ENCODE measurements around the gene PTGES2.

Gene PTGES2

GRCh38 chr9:128150594-128151308 lies 23.2 kb upstream of the PTGES2 start:
- peaks cover 3% of the 10 kb centered on the region for H3K27me3 ChIP-seq (ENCODE audit: insufficient read depth, low read length)
- no peak overlapping the region for H3K4me3 ChIP-seq (ENCODE audit: low read length)
- no peak overlapping the region for H2AFZ ChIP-seq (ENCODE audit: low read depth, low read length)
- no peaks in the 10 kb centered on the region for H3K36me3 ChIP-seq (ENCODE audit: insufficient read depth, low read length)
- H3K4me1 ChIP-seq (ENCODE audit: insufficient read depth, low read length): no peaks in the 10 kb centered on the region
- no peaks in the 10 kb centered on the region for H3K9me3 ChIP-seq (ENCODE audit: low read length)

- no peaks in the 10 kb centered on the region for H3K4me1 ChIP-seq (ENCODE audit: insufficient read depth, low read length)
- no peaks in the 10 kb centered on the region for H3K9me3 ChIP-seq (ENCODE audit: low read length)
- H3K36me3 ChIP-seq (ENCODE audit: insufficient read depth, low read length): no peaks in the 10 kb centered on the region
- no peak overlapping the region for H3K4me3 ChIP-seq (ENCODE audit: low read length)
- no peak overlapping the region for H2AFZ ChIP-seq (ENCODE audit: low read depth, low read length)
- H3K27me3 ChIP-seq (ENCODE audit: insufficient read depth, low read length): peaks cover 3% of the 10 kb centered on the region
Measured at GRCh38 chr9:128149951-128150593, 22.5 kb upstream of the PTGES2 start.

GRCh38 chr9:128149001-128149701 lies 21.6 kb upstream of the PTGES2 start, which contains the start of gene LCN2:
Gene LCN2, plus strand, starts transcription at chr9:128149453. Its CDS starts 73 bp downstream, at chr9:128149526.
- Histone ChIP-seq H3K4me1 (ENCODE audit: insufficient read depth, low read length) (no peaks in the 10 kb centered on the region), H3K9me3 (ENCODE audit: low read length) (no peaks in the 10 kb centered on the region), H3K27me3 (ENCODE audit: insufficient read depth, low read length) (peaks cover 3% of the 10 kb centered on the region), H3K36me3 (ENCODE audit: insufficient read depth, low read length) (no peaks in the 10 kb centered on the region), H2AFZ (ENCODE audit: low read depth, low read length) (no peak within 1 kb of the TSS), H3K4me3 (ENCODE audit: low read length) (no peak within 1 kb of the TSS)

- Histone ChIP-seq H2AFZ (ENCODE audit: low read depth, low read length) (no peak overlapping the region), H3K27me3 (ENCODE audit: insufficient read depth, low read length) (peaks cover 3% of the 10 kb centered on the region), H3K36me3 (ENCODE audit: insufficient read depth, low read length) (no peaks in the 10 kb centered on the region), H3K4me3 (ENCODE audit: low read length) (no peak overlapping the region), H3K4me1 (ENCODE audit: insufficient read depth, low read length) (no peaks in the 10 kb centered on the region), H3K9me3 (ENCODE audit: low read length) (no peaks in the 10 kb centered on the region)
Measured at GRCh38 chr9:128148509-128149000, 21.0 kb upstream of the PTGES2 start.

GRCh38 chr9:128146591-128147120 lies 19.1 kb upstream of the PTGES2 start:
- Histone ChIP-seq H3K9me3 (ENCODE audit: low read length) (no peaks in the 10 kb centered on the region), H3K4me3 (ENCODE audit: low read length) (no peak overlapping the region), H3K4me1 (ENCODE audit: insufficient read depth, low read length) (no peaks in the 10 kb centered on the region), H3K27me3 (ENCODE audit: insufficient read depth, low read length) (peaks cover 3% of the 10 kb centered on the region), H3K36me3 (ENCODE audit: insufficient read depth, low read length) (no peaks in the 10 kb centered on the region), H2AFZ (ENCODE audit: low read depth, low read length) (no peak overlapping the region)

GRCh38 chr9:128145951-128146351 lies 18.4 kb upstream of the PTGES2 start:
- Histone ChIP-seq H3K4me3 (ENCODE audit: low read length) (no peak overlapping the region), H3K9me3 (ENCODE audit: low read length) (no peaks in the 10 kb centered on the region), H3K4me1 (ENCODE audit: insufficient read depth, low read length) (no peaks in the 10 kb centered on the region), H3K36me3 (ENCODE audit: insufficient read depth, low read length) (no peaks in the 10 kb centered on the region), H3K27me3 (ENCODE audit: insufficient read depth, low read length) (no peaks in the 10 kb centered on the region), H2AFZ (ENCODE audit: low read depth, low read length) (no peak overlapping the region)

- Histone ChIP-seq H3K9me3 (ENCODE audit: low read length) (no peaks in the 10 kb centered on the region), H3K36me3 (ENCODE audit: insufficient read depth, low read length) (no peaks in the 10 kb centered on the region), H3K4me1 (ENCODE audit: insufficient read depth, low read length) (peaks cover 3% of the 10 kb centered on the region), H2AFZ (ENCODE audit: low read depth, low read length) (no peak overlapping the region), H3K4me3 (ENCODE audit: low read length) (no peak overlapping the region), H3K27me3 (ENCODE audit: insufficient read depth, low read length) (no peaks in the 10 kb centered on the region)
Measured at GRCh38 chr9:128145536-128145935, 18.0 kb upstream of the PTGES2 start.

GRCh38 chr9:128144239-128145181 lies 17.0 kb upstream of the PTGES2 start:
- Histone ChIP-seq H3K27me3 (ENCODE audit: insufficient read depth, low read length) (no peaks in the 10 kb centered on the region), H3K4me1 (ENCODE audit: insufficient read depth, low read length) (peaks cover 3% of the 10 kb centered on the region), H2AFZ (ENCODE audit: low read depth, low read length) (no peak overlapping the region), H3K9me3 (ENCODE audit: low read length) (no peaks in the 10 kb centered on the region), H3K36me3 (ENCODE audit: insufficient read depth, low read length) (no peaks in the 10 kb centered on the region), H3K4me3 (ENCODE audit: low read length) (no peak overlapping the region)

GRCh38 chr9:128143525-128144238 lies 16.2 kb upstream of the PTGES2 start:
- Histone ChIP-seq H3K4me3 (ENCODE audit: low read length) (no peak overlapping the region), H3K9me3 (ENCODE audit: low read length) (no peaks in the 10 kb centered on the region), H3K36me3 (ENCODE audit: insufficient read depth, low read length) (no peaks in the 10 kb centered on the region), H3K27me3 (ENCODE audit: insufficient read depth, low read length) (no peaks in the 10 kb centered on the region), H2AFZ (ENCODE audit: low read depth, low read length) (no peak overlapping the region), H3K4me1 (ENCODE audit: insufficient read depth, low read length) (peaks cover 3% of the 10 kb centered on the region)

- H3K4me3 ChIP-seq (ENCODE audit: low read length): no peak overlapping the region
- H3K4me1 ChIP-seq (ENCODE audit: insufficient read depth, low read length): peaks cover 3% of the 10 kb centered on the region
- H3K27me3 ChIP-seq (ENCODE audit: insufficient read depth, low read length): no peaks in the 10 kb centered on the region
- H3K9me3 ChIP-seq (ENCODE audit: low read length): no peaks in the 10 kb centered on the region
- H2AFZ ChIP-seq (ENCODE audit: low read depth, low read length): no peak overlapping the region
- H3K36me3 ChIP-seq (ENCODE audit: insufficient read depth, low read length): no peaks in the 10 kb centered on the region
Measured at GRCh38 chr9:128142596-128142995, 15.1 kb upstream of the PTGES2 start.

- H3K4me3 ChIP-seq (ENCODE audit: low read length): no peak overlapping the region
- no peaks in the 10 kb centered on the region for H3K36me3 ChIP-seq (ENCODE audit: insufficient read depth, low read length)
- H3K27me3 ChIP-seq (ENCODE audit: insufficient read depth, low read length): no peaks in the 10 kb centered on the region
Measured at GRCh38 chr9:128142061-128142460, 14.5 kb upstream of the PTGES2 start.

GRCh38 chr9:128141604-128142003 lies 14.1 kb upstream of the PTGES2 start:
- no peaks in the 10 kb centered on the region for H3K27me3 ChIP-seq (ENCODE audit: insufficient read depth, low read length)

More at GRCh38 chr9:128142061-128142460, 14.5 kb upstream of the PTGES2 start:
- no peaks in the 10 kb centered on the region for H3K9me3 ChIP-seq (ENCODE audit: low read length)
- H3K4me1 ChIP-seq (ENCODE audit: insufficient read depth, low read length): peaks cover 3% of the 10 kb centered on the region
- no peak overlapping the region for H2AFZ ChIP-seq (ENCODE audit: low read depth, low read length)

More at GRCh38 chr9:128141604-128142003, 14.1 kb upstream of the PTGES2 start:
- Histone ChIP-seq H2AFZ (ENCODE audit: low read depth, low read length) (no peak overlapping the region), H3K9me3 (ENCODE audit: low read length) (no peaks in the 10 kb centered on the region), H3K36me3 (ENCODE audit: insufficient read depth, low read length) (no peaks in the 10 kb centered on the region), H3K4me3 (ENCODE audit: low read length) (no peak overlapping the region), H3K4me1 (ENCODE audit: insufficient read depth, low read length) (peaks cover 3% of the 10 kb centered on the region)
